ENCODE results near the gene CSMD2. TPM values are rescaled to one million over a fixed set of nuclear protein-coding genes. Genes with fewer than 3 reads are reported as not detected.

CSMD2 gene
- total and polyA plus RNA-seq, 2 donors from 2014 or later = 0.47 TPM; not detected in 1

GRCh38 chr1:33768821-33769220 lies 396.2 kb downstream of the CSMD2 start:
- no peak for FAIRE-seq
- H3K27ac ChIP-seq (ENCODE audit: low read depth in 2 of 2, low read length in 2 of 2) = no peak overlapping the region
- no peaks in the 10 kb centered on the region for H3K36me3 ChIP-seq (ENCODE audit: control insufficient read depth in 2 of 3, insufficient read depth in 3 of 3, low read length in 3 of 3)
- intact Hi-C loops (cut with DNase I) = no loop called here
- H3K9ac ChIP-seq (ENCODE audit: low read length in 3 of 3) = no peak overlapping the region
- no peak for DNase-seq
- TF ChIP-seq, protein P1, sequence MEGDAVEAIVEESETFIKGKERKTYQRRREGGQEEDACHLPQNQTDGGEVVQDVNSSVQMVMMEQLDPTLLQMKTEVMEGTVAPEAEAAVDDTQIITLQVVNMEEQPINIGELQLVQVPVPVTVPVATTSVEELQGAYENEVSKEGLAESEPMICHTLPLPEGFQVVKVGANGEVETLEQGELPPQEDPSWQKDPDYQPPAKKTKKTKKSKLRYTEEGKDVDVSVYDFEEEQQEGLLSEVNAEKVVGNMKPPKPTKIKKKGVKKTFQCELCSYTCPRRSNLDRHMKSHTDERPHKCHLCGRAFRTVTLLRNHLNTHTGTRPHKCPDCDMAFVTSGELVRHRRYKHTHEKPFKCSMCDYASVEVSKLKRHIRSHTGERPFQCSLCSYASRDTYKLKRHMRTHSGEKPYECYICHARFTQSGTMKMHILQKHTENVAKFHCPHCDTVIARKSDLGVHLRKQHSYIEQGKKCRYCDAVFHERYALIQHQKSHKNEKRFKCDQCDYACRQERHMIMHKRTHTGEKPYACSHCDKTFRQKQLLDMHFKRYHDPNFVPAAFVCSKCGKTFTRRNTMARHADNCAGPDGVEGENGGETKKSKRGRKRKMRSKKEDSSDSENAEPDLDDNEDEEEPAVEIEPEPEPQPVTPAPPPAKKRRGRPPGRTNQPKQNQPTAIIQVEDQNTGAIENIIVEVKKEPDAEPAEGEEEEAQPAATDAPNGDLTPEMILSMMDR (IDR thresholded peaks at IDR 0.05; ENCODE audit: borderline replicate concordance, extremely low read depth, insufficient read depth) = no peak
- no peaks in the 10 kb centered on the region for H3K27me3 ChIP-seq (ENCODE audit: control insufficient read depth, insufficient read depth, low read length)
- H3K4me3 ChIP-seq (ENCODE audit: low read length in 3 of 3) = no peak overlapping the region
- no peaks in the 10 kb centered on the region for H3K9me3 ChIP-seq (ENCODE audit: control insufficient read depth in 2 of 3, insufficient read depth in 1 of 3, low read length in 3 of 3)
- no peaks in the 10 kb centered on the region for H3K4me1 ChIP-seq (ENCODE audit: control insufficient read depth in 2 of 3, insufficient read depth in 2 of 3, low read depth in 1 of 3, low read length in 3 of 3)

DNA sequence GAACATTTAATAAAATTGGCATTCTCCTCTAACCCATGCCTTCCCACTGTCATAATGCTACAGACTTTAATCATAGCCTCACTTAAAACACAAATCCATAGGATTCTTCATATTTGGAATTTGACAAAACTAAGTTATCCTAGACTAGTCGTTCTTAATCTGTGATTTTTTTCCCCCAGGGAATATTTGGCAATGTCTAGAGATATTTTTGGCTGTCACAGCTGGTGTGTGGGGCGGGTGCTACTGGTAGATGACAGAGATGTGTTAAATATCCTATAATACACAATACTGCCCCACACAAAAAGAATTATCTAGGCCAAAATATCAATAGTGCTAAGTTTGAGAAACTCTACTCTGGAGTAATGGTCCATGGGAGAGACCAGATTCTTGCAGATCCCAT lies 396.9 kb downstream of the CSMD2 start:
- no peak overlapping the region for H3K27ac ChIP-seq (ENCODE audit: low read depth in 2 of 2, low read length in 2 of 2)
- TF ChIP-seq, protein P1 (IDR thresholded peaks at IDR 0.05; ENCODE audit: borderline replicate concordance, extremely low read depth, insufficient read depth) = no peak
- no peaks in the 10 kb centered on the region for H3K9me3 ChIP-seq (ENCODE audit: control insufficient read depth in 2 of 3, insufficient read depth in 1 of 3, low read length in 3 of 3)
- intact Hi-C loops (cut with DNase I) = no loop called here
- no peaks in the 10 kb centered on the region for H3K27me3 ChIP-seq (ENCODE audit: control insufficient read depth, insufficient read depth, low read length)
- H3K4me1 ChIP-seq (ENCODE audit: control insufficient read depth in 2 of 3, insufficient read depth in 2 of 3, low read depth in 1 of 3, low read length in 3 of 3) = no peaks in the 10 kb centered on the region
- no peak for FAIRE-seq
- no peak overlapping the region for H3K4me3 ChIP-seq (ENCODE audit: low read length in 3 of 3)
- no peak overlapping the region for H3K9ac ChIP-seq (ENCODE audit: low read length in 3 of 3)
- DNase-seq = no peak
- no peaks in the 10 kb centered on the region for H3K36me3 ChIP-seq (ENCODE audit: control insufficient read depth in 2 of 3, insufficient read depth in 3 of 3, low read length in 3 of 3)

DNA sequence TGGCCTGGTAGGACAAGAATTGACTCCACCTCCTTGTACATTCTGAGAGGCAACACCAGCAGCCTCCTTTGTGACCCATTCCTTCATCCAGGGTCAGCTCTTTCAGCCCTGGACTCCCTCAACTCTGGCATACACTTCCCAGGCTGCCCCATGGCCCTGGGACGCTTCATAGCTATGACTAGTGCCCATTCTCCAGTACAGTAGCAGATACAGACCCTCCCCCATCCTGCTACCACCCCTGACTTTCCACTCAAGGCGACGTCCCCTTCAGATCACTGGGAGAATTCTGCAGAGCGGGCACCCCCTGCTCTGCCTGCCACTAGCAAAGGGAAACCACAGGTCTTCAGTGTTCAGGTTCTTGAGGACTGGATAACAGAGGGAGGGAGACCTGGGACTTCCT lies 400.9 kb downstream of the CSMD2 start:
- DNase-seq (no peak), FAIRE-seq (no peak)
- H3K36me3 ChIP-seq (ENCODE audit: control insufficient read depth in 2 of 3, insufficient read depth in 3 of 3, low read length in 3 of 3) = no peaks in the 10 kb centered on the region
- H3K27ac ChIP-seq (ENCODE audit: low read depth in 2 of 2, low read length in 2 of 2) = no peak overlapping the region
- intact Hi-C loops (cut with DNase I) = no loop called here
- no peak overlapping the region for H3K9ac ChIP-seq (ENCODE audit: low read length in 3 of 3)
- peaks cover 0 to 2% (median 0%) of the 10 kb centered on the region in 3 donors for H3K4me1 ChIP-seq (ENCODE audit: control insufficient read depth in 2 of 3, insufficient read depth in 2 of 3, low read depth in 1 of 3, low read length in 3 of 3)
- H3K9me3 ChIP-seq (ENCODE audit: control insufficient read depth in 2 of 3, insufficient read depth in 1 of 3, low read length in 3 of 3) = no peaks in the 10 kb centered on the region
- TF ChIP-seq, protein P1 (IDR thresholded peaks at IDR 0.05; ENCODE audit: borderline replicate concordance, extremely low read depth, insufficient read depth) = no peak
- no peaks in the 10 kb centered on the region for H3K27me3 ChIP-seq (ENCODE audit: control insufficient read depth, insufficient read depth, low read length)
- no peak overlapping the region for H3K4me3 ChIP-seq (ENCODE audit: low read length in 3 of 3)

DNA sequence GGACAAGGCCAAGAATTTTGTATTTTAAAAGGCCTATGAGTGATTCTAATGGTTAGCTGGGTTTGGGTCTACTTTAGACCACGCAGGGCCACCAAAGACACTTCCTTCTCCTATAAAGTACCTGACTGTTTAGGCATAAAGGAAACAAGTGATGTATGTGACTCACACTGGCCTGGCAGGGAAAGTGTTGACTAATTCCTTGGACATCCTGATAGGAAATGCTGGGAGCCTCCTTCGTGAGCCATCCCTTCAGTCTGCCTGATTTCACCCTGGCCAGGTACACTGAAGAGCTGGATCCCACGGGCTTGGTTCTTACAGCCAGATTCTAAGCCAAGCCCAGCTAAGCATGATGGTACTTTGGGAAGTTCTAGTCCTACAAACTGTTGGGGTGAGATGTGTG lies 401.6 kb downstream of the CSMD2 start:
- H3K27me3 ChIP-seq (ENCODE audit: control insufficient read depth, insufficient read depth, low read length) = no peaks in the 10 kb centered on the region
- H3K9me3 ChIP-seq (ENCODE audit: control insufficient read depth in 2 of 3, insufficient read depth in 1 of 3, low read length in 3 of 3) = no peaks in the 10 kb centered on the region
- TF ChIP-seq, protein P1 (IDR thresholded peaks at IDR 0.05; ENCODE audit: borderline replicate concordance, extremely low read depth, insufficient read depth) = no peak
- no peak for FAIRE-seq
- no peak overlapping the region for H3K27ac ChIP-seq (ENCODE audit: low read depth in 2 of 2, low read length in 2 of 2)
- no peak overlapping the region for H3K9ac ChIP-seq (ENCODE audit: low read length in 3 of 3)
- intact Hi-C loops (cut with DNase I) = no loop called here
- H3K36me3 ChIP-seq (ENCODE audit: control insufficient read depth in 2 of 3, insufficient read depth in 3 of 3, low read length in 3 of 3) = no peaks in the 10 kb centered on the region
- DNase-seq = no peak
- H3K4me3 ChIP-seq (ENCODE audit: low read length in 3 of 3) = no peak overlapping the region
- H3K4me1 ChIP-seq (ENCODE audit: control insufficient read depth in 2 of 3, insufficient read depth in 2 of 3, low read depth in 1 of 3, low read length in 3 of 3) = peaks cover 0 to 2% (median 0%) of the 10 kb centered on the region in 3 donors

Data from kidney (tissue), 14 donors.